ENCODE data around the gene PRDX3. TPM values are rescaled to one million over a fixed set of nuclear protein-coding genes. Genes with fewer than 3 reads are reported as not detected.
A peak's percentile ranks its signal among the peaks of the same experiment; 100 is the strongest.
"Not testable (repeated sequence)": the region's sequence is repeated elsewhere in the genome, so short reads cannot be mapped to it uniquely, and the experiment has no call there.

Gene PRDX3
- total RNA-seq, 1 experiment from 2014 or later, result 357 TPM

GRCh38 chr10:119165171-119166117 lies 13.2 kb downstream of the PRDX3 start, which contains the start of gene SFXN4:
TSS of gene SFXN4 (minus strand) at chr10:119165714. CDS start at chr10:119165647, 67 bp downstream.
- peak; percentile 60 for DNase-seq (ENCODE audit: low read depth)

- no peak for DNase-seq (ENCODE audit: low read depth)
Observed at GRCh38 chr10:119162452-119163092, 16.0 kb downstream of the PRDX3 start.

GRCh38 chr10:119161680-119162451 lies 16.7 kb downstream of the PRDX3 start:
- DNase-seq (ENCODE audit: low read depth), result peak; percentile 41

- no peak for DNase-seq (ENCODE audit: low read depth)
Observed at GRCh38 chr10:119159332-119159731, 19.3 kb downstream of the PRDX3 start.

- no peak for DNase-seq (ENCODE audit: low read depth)
Observed at GRCh38 chr10:119153661-119154060, 25.0 kb downstream of the PRDX3 start.

GRCh38 chr10:119153041-119153440 lies 25.6 kb downstream of the PRDX3 start:
- DNase-seq (ENCODE audit: low read depth), result no peak

- not testable (repeated sequence) for DNase-seq (ENCODE audit: low read depth)
Observed at GRCh38 chr10:119151601-119152000, 27.0 kb downstream of the PRDX3 start.

GRCh38 chr10:119149729-119150128 lies 28.9 kb downstream of the PRDX3 start:
- DNase-seq (ENCODE audit: low read depth), result no peak

- no peak for DNase-seq (ENCODE audit: low read depth)
Observed at GRCh38 chr10:119149157-119149556, 29.5 kb downstream of the PRDX3 start.

GRCh38 chr10:119143657-119144056 lies 35.0 kb downstream of the PRDX3 start:
- no peak for DNase-seq (ENCODE audit: low read depth)

- no peak for DNase-seq (ENCODE audit: low read depth)
Observed at GRCh38 chr10:119140603-119141245, 37.9 kb downstream of the PRDX3 start.

GRCh38 chr10:119139464-119140067 lies 39.0 kb downstream of the PRDX3 start:
- peak; percentile 39 for DNase-seq (ENCODE audit: low read depth)

GRCh38 chr10:119138346-119139306 lies 40.0 kb downstream of the PRDX3 start:
- DNase-seq (ENCODE audit: low read depth), result no peak

GRCh38 chr10:119137878-119138277 lies 40.7 kb downstream of the PRDX3 start:
- DNase-seq (ENCODE audit: low read depth), result not testable (repeated sequence)

GRCh38 chr10:119136084-119136483 lies 42.5 kb downstream of the PRDX3 start:
- no peak for DNase-seq (ENCODE audit: low read depth)

GRCh38 chr10:119135513-119135881 lies 43.1 kb downstream of the PRDX3 start:
- no peak for DNase-seq (ENCODE audit: low read depth)

- DNase-seq (ENCODE audit: low read depth), result no peak
Observed at GRCh38 chr10:119133949-119134348, 44.7 kb downstream of the PRDX3 start.

GRCh38 chr10:119132521-119133345 lies 45.9 kb downstream of the PRDX3 start:
- DNase-seq (ENCODE audit: low read depth), result no peak

Measured in M059J (cell line).